Stimulated activated CD8-positive, alpha-beta memory T cell treated with anti-CD3 and anti-CD28 coated beads, Interleukin-4, amount 100 ng/mL, for 48 hours (primary cell): Measurements from ENCODE around the gene ARID3C.
A peak's percentile ranks its signal among the peaks of the same experiment; 100 is the strongest.

Source experiments
- DNase-seq: peaks from one replicate; pipeline ENCODE4 v3.0.0-alpha.2; 2020

ARID3C gene

DNA sequence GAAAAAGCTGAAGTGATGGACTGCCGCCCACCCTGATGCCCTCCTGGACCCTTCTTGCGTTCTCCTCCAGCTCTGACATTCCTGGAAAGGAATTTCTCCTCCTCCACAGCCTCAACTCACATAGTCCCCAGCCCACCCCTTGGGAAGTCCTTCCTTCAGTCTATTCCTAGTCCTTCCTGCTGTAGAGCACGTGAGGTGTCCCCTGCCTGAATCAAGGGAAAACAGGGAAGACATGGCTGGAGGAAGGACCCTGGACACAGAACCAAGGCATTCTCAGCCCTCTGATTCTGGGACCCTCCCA, 3.7 kb downstream of the ARID3C start:
- DNase-seq = no peak

DNA sequence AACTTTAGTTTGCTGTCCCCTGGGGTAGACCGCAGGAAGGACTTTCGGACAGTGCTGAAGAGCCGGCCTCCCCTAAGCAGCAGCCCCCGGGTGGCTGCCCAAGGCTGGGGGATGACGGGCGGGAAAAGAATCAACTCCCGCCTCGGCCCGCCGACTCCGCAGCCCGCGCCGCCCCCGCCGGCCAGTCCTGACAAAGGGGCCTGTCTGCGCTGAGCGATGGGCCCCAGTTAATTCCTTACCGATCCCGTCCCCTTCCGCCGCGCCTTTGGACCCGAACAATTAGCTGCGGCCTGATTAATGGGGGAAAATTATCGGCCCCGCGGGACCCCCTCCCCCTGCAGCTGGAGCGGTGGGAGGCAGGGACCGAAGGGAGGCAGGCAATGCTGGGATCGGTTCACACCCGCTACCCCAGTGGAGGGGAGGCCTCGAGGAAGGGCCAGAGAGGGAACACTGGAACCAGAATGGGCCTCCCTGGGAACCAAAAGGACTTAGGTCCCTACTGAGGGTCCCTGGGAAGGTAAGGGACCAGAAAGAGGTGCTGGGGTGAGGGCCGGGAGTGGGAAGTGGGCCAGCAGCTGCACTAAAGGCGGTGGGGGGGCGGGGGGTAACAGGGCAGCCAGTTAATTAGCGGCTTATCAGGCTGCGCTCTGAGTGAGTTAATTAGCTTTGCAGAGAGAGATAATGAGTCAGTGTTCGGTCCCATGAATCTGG, 4.2 kb downstream of the ARID3C start:
- DNase-seq = no peak

DNA sequence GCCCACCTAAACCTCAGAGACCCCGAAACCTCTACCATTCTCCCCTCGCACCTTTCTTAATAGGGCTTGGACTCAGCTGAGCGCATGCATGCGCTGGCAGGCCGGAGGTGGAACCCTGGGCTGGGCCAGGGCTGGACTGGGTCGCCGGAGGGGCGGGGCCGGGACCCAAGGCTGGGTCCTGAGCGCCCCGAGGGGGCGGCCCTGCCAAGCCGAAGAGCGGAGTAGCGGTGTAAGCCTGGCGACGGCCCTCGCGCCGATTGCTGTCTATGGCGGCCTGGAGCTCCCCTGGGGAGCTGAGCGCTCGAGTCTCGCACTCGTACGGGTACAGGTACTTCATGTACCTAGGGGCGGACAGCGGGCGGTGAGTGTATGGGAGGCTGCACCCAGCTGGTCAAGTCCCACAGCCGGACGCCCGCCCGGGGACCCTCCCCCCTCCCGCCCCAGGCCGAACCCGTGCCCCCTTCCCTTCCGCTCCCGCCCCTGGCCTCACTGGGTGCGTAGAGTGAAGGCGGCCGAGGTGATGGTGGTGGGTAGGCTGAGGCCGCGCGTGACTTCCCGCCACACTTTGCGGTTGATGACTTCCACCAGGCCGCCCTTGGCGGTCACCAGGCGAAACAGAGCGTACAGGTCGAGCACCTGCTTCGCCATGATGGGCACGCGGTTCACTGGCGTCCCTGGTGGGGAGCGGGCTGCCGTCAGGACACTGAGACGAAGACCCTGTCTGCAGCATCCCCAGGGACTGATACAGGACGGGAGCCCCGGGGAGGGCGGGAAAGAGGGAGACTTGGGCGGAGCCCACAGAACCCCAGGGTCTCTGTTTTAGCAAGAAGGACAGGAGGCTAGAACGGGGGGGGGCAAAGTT, 5.3 kb downstream of the ARID3C start:
- DNase-seq = no peak

DNA sequence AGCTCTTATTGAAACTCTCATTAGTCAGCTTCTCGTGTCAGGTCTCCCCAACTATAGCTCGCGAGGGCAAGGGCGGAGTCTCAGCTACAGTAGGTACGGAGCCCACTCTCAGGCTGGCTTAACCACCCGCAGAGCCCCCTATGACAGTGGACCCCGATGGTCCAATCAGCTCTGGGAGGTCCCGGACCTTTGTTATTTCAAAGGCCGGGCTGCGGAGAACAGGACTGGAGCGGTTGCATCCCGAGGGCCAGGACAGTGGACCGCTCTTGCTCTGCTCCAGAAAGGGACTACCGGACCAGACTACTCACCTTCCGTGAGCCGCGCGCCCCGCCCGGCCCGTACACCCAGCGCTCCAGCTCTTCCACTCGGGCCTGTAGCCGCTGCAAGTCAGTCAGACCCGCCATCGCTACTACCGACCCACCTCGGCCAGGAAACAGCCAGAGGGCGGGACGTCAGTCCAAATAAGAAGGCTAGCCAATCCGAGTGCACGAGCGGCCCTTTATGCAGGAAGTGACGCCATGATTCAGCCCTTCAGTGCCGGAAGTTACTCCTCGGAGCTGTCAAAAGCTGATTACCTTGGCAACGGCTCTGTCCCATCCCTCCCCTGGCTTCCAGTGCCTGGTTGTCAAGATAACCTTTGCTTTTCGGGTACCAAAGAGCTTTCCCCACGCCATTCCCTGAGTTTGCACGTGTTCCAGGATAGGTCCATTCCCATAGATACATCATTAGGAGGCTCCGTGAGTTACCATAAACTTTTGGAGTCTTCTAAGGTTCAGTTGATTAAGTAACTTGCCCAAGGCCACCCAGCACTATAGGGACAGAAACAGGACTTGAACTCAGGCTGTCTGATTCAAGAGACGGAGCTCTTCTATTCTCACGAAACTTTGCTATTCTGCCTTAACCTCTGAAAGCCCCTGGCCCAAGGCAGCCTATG, 8.5 kb downstream of the ARID3C start, which contains the start of gene DCTN3:
Gene DCTN3, minus strand, starts transcription at position 435 of the 934 bp plus-strand sequence. Its CDS starts 31 bp downstream, at position 404.
- DNase-seq = peak; percentile 91

DNA sequence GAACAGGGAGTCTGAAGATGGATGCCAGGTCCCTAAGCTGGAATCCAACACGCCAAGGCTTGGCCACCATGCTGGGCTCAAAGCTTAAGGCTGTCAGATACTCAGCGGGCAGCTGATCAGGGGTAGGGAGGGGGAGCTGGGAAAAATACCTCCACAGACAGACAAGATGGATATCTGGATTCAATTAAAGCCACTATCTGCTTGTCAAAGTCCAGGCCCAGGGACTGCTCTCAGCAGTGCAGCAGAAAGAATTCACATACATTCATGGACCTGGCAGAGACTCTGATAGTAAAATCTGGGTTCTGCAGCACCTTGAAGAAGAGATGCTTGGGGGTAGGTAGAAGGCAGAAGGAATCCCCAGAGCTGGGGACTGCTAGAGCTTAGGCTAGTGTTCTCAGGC, 13.7 kb downstream of the ARID3C start:
- DNase-seq = no peak

DNA sequence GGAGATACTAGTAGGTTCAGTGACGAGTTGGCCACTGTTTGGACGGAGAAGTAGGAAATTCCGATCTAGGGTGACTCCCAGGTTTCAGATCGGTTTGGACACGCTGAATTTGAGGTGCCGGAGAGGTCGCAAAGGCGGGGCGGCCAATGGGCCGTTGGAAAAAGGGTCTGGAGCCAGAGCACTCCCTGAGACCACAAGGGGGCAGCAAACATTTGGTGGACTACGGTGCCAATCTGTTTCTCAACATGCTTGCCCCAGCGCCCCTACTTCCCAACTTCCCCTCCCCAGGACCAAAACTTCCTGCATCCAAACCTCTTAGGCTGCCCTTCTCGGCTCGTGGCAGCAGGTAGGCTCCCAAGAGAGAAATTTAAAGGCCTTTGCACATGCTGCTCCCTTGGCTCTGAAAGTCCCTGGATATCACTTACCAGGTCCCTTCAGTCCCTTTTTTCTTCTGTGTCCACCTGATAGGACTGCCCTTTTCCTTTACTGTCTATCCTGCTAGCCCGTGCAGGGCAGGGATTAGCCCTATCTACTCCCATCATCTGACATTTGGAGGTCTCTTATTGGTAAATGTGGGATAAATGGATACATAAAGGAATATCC, 16.0 kb downstream of the ARID3C start:
- DNase-seq = peak; percentile 82

DNA sequence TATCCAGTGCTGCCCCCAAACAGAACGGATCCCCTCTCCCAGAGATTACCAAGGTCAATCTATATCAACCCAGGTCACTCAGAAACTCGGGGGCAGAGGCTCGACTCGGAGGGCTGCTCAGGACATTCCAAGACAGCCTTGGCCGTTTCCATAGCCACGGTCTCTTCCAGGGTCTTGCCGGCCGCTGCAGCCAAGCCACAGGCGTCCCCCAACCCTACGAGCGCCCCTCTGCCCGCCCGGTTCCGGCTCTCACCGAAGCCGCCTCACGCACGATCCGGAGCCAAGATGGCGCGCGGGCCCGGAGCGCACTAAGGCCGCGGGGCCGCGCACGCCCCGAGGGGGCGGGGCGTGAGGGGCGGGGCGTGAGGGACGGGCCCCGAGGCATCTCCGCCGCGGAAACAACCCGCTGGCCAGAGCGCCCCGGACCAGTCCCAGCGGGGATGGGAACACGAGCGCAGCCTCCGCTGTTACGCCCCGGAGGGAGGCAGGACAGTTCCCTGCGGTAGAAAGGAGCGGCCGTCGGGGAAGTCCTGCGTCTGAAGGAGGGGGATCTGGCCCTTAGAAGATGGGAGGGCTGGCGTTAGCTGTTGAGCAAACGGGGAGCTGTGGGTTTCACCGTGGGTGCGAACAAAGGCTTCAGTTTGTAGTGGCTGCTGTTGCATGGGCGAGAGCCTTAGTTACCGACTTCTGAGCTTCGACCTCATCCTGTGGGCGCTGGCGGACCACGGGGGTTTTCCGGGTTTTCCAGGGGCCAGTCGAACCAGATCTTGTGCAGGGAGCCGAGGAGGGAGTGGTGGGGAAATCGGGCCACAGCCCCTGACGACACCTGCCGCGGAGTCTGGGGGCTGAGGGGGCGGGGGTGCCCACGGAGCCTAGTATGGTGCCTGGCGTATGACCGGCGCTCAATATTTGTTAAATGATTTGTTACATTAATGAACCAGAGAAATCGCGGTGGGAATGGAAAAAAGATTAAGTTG, 16.8 kb downstream of the ARID3C start, which contains the start of gene RPP25L:
Gene RPP25L, minus strand, starts transcription at position 287 of the 977 bp plus-strand sequence. CDS start 801 bp downstream, outside the sequence.
- DNase-seq = peak; percentile 90

DNA sequence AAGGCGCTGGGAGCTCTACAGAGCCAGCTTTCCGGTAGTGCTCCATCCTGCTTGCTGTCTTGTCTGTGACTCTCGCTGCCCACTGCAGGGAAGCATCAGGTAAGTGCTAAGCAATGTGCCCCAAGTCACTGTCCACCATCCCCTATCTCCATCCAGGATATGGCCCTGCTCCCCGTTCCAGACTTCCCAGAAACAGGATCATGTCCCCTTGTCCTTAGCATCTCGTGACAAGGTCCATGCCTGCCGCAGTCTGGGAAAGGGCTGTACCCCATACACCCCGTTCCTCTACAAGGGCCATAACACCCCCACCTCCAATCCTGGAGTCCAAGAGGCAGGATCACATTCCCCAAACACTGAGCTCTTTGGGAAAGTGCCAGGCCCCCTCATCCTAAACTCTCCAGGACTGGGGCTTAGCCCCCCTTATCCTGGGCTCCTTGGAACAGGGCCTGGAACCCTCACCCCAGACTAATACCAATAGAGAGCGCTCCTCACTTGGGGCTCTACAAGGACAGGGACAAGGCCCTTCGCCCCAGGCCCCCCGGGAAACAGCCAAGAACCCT, 17.5 kb downstream of the ARID3C start:
- no peak for DNase-seq

DNA sequence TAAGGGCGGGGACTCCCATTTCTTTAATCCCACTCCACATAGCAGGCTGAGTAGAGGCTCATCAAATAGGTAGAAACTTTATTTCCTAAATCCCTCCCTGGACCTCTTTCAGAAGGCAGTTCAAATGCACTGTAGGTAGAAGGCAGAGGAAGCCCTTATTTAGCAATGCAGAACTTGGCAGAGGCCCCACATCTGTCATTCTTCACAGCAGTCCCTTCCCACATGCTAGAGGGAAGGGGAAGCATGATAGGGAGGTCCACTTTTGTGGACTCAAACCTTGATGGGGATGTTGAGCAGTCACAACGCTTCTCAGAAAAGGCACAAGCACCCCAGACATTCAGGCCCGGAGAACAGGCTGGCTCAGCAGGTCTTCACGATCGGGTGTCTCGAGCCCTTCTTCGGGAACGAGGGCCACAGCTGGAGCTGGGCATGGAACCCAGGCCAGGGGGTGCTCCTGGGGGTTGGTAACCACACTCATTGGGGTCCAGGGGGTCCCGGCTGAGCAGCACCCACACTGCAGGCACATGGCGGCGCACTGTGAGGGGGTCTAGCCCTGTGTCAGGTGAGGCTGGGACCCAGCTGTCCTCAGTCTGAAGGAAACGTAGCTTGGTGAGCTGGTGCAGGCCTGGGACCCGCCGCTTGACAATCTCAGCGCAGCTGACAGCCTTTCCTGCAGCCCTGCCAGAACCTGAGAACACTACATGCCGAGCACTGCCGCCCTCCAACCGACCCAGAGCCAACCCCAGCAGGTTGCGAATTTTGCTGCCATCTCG, 18.2 kb downstream of the ARID3C start:
- DNase-seq = no peak

DNA sequence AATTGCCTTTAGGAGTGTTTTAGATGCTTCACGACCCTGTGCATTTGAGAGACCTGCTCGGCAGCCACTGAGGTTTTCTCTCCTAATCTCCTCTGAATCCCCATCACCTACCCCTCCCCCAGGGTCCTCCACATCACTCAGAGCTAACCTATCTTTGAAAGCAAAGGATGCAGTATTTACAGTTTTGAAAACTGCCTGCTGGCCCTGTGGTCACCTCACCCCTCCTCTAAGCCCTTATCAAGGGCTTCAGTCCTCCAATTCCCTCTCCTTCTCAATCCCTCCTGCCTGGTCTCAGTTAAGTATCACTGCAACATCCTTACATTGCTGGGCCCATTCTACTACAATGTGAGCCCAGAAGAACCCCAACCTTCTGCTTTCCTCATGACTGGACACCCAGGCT, 21.5 kb downstream of the ARID3C start:
- no peak for DNase-seq

DNA sequence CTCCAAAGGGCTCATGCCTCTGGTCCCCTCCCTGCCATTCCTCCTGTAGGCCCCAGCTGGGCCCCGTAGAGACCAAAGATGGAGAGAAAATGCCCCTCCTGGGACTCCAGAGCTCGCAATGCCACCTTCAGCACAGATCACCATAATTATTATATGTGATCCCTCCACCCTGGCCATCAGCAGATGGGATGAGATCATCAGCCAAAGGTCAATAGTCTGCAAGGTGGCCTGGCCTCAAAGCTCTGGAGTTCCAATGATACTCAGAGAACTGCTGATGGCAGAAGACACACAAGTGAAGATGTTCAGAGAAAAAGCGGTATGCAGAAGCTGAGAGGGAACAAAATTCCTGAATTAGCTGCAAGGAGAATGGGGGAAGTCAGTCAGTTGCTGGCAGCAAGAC, 22.0 kb downstream of the ARID3C start:
- DNase-seq = no peak

DNA sequence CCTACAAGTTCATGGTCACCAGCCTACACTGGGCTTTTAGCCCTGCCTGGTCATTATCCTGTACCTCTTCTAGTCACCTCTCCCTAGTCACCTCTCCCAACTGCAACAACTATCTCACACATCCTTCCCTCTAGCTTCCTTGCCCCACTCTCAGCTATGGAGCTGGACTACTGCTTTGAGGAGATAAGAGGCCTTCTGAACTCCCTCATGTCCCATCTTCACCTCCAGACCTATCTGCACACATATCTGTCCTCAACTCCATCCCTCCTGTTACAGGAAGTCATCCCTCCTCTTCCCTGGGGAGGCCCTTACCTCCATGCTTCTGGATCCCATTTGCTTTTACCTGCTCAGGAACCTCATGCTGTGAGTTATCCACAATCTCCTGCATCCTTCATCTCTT, 22.7 kb downstream of the ARID3C start:
- no peak for DNase-seq

DNA sequence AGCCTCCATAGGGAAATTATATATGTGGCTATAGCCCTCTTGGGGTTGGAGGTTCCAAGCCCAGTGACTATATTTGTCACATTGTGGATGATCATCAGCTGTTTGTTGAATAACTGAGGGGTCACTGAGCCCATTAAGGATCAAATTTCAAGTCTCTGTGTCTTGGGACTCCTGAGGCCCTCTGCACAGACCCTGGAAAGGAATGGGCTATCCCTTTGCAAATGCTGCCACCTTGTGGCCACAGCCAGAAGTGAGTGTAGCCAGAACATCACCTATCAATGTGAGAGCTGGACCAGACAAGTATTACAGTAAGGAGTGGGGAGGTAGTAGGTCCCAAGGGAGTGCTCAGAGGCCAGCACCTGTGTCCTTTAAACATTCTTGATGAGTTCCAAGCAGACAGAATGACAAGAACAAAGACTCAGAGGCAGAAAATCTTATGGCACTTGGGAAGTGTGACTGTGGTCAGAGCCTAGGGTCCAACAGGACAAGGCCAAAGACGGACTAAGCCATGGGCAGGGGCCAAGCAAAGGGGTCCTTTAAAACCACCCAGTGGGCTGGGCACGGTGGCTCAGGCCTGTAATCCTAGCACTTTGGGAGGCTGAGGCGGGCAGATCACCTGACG, 25.1 kb downstream of the ARID3C start:
- peak; percentile 92 for DNase-seq

DNA sequence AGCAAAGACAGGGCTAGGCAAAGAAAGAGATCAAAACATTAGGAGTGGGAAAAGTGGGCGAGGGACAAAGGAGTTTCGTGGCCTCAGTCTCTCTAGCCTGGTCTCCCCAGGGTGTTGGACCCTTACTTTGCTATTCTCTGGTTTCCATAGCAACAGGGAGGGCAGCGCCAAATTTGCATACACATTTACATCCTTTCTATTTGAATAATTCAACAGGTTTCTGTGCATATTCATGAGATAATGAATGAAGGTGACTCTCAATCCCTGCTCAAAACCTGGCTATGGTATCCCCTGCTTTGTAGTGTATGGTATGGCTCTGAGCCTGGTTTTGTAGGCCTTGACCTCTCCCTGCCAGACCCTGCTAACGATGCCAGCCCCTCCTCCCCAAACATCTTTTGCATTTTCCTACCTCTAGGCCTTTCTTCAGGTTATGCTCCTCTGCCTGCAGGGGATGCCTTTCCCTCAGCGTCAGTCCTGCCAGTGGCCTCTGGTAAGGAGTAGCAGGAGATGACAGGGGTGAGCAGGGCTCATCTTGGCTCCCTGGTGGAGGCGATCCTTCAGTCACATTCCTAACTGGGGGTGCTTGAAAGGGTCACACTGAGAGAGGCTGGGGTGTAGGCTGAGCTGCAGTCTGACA, 26.8 kb downstream of the ARID3C start:
- no peak for DNase-seq

DNA sequence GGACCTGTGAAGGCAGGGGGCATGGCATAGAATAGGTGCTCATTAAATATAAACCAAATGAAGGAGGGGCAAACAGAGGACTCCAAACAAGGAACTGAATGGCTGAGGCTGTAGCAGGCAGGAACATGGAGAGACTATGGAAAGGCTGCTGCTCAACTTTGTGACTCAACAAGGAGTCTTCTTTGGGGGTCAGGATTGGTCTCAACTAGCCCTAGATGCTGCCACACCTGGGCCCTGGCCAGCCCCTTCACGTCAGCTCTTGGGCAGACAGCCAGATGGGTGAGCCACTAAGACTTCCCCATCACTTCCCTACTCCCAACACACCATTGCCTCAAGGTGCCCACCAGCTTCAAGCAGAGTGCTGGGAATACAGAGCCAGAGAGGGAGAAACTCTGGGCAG, 28.0 kb downstream of the ARID3C start:
- no peak for DNase-seq

DNA sequence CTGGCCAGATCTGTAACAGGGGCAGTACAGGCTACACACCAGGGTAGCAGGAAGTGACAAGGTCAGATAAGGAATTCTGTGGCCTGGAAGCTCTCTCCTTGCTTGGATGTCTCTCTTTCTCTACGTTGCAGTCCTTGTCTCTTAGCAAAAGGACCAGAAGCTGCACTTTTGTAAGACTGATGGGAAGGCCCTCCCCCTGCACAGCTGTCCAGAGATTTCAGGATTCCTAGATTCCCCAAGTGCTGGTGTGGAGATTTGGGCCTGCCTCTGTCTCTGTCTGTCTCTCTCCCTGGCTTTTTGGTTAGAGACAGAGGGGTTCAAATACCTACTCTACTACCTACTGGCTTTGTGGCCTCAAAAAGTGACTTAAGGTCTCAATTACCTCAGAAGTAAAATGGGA, 29.3 kb downstream of the ARID3C start:
- DNase-seq = no peak

DNA sequence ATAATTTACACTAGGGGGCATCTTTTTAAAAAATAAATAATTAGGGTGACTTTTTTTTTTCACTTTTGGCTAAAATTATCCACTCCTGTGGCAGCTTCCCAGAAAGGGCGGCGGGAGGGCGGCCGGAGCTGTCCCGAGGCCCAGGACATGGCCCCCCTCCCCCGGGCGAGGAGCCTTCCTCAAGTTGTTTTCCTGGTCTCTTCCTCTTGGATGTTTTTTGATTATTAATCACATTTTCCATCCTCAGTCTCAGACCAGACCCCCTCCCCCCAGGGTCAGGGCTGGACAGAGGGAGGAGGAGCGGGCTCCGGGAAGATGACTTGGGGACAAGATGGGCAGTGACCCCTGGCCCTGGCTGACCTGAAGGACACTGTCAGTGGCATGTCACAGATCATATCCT, 34.7 kb downstream of the ARID3C start:
- no peak for DNase-seq

DNA sequence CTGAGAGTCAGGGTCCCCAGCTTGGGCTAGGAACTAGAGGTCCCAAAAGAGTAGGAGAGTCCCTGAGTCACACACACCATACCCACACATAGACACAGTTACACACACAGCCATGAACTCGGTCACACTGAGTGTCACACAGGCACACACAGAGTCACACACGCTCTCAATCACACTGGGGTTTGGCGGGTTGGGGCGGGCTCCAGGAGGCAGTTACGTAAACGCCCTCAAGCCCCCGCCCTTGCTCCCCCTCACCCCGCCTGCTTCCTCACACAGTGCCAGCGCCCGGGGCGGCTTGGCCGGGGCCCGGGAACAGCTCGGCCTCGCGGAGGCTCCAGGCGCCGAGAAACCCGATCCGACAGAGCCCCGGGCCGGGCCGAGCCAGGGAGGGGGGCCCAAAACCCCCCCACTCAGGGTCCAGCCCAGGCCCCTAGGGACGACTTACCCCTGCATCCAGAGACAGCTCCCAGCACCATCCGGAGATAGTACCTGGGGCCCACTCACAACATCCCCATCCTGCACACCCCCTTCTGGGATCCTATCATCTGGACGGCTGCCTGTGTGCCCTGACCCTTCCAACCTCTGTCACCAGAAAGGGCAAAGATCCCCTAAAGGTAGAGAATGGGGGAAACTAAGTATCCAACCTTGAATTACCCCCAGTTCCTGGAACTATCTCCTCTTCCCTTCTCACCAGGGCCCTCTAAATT, 35.8 kb downstream of the ARID3C start:
- DNase-seq = no peak
